ENCODE results near the gene B4GALT1. TPM values are rescaled to one million over a fixed set of nuclear protein-coding genes. Genes with fewer than 3 reads are reported as not detected.
A peak's percentile ranks its signal among the peaks of the same experiment; 100 is the strongest.

Gene B4GALT1
- total and polyA plus RNA-seq, 2 donors (not counting 3 experiments of a cell fraction or from before 2014, with no cell fraction given) = 61.4 to 66.5 TPM

- Histone ChIP-seq H3K4me2 (ENCODE audit: insufficient read depth, low read length) (no peak overlapping the region), H3K9me3 (replicated peaks; ENCODE audit: control insufficient read depth, insufficient read depth, low read length) (no peaks in the 10 kb centered on the region), H3K4me1 (ENCODE audit: control insufficient read depth, extremely low read depth, insufficient read depth, low read length) (peaks cover 14% of the 10 kb centered on the region), H3K9ac (replicated peaks; ENCODE audit: extremely low read depth, insufficient read depth, low read length) (no peak overlapping the region), H3K79me2 (ENCODE audit: control insufficient read depth, insufficient read depth, low read length) (no peaks in the 10 kb centered on the region), H3K9me1 (replicated peaks; ENCODE audit: control insufficient read depth, extremely low read depth, insufficient read depth, low read length) (no peaks in the 10 kb centered on the region), H3K27ac (ENCODE audit: insufficient read depth, low read depth, low read length) (no peak overlapping the region), H3K36me3 (ENCODE audit: control insufficient read depth in 2 of 2, extremely low read depth in 1 of 2, insufficient read depth in 2 of 2, low read length in 2 of 2) (peaks cover 0 to 17% of the 10 kb centered on the region in 2 experiments), H2AFZ (ENCODE audit: low read depth, low read length) (no peak overlapping the region), H3K27me3 (ENCODE audit: control insufficient read depth in 2 of 2, insufficient read depth in 2 of 2, low read length in 2 of 2) (no peaks in the 10 kb centered on the region), H3K4me3 (replicated peaks in 1 of 3; ENCODE audit: insufficient read depth in 1 of 3, low read depth in 1 of 3, low read length in 3 of 3) (no peak overlapping the region), H4K20me1 (replicated peaks; ENCODE audit: control insufficient read depth, extremely low read depth, insufficient read depth, low read length) (no peaks in the 10 kb centered on the region)
- no peak for DNase-seq (ENCODE audit: low read depth, low spot score)
- BruUV-seq (replicated peaks) = TSS peak; percentile 15
- FAIRE-seq = no peak
- intact Hi-C loops (cut with micrococcal nuclease) = no loop called here
- dilution Hi-C loops (cut with MboI; ENCODE audit: extremely low pct_ligation_motif_present, low sequenced_read_pairs) = no loop called here
- CTCF ChIA-PET = no interaction called here
- POLR2A ChIA-PET = no interaction called here
- TF ChIP-seq MAX (IDR thresholded peaks at IDR 0.05; ENCODE audit: insufficient read depth, insufficient read length) = no peak
- no peak for TF ChIP-seq GATA2 (IDR thresholded peaks at IDR 0.05; ENCODE audit: insufficient read depth, insufficient read length, low read depth, low read length)
- no peak for TF ChIP-seq FOS (IDR thresholded peaks at IDR 0.05; ENCODE audit: borderline replicate concordance, insufficient read depth, low read length)
- no peak for TF ChIP-seq MYC (IDR thresholded peaks at IDR 0.05; ENCODE audit: low read depth, low read length)
These were observed 55.5 kb downstream of the B4GALT1 start for GRCh38 chr9:33111631-33112030.

GRCh38 chr9:33110686-33111085, 56.5 kb downstream of the B4GALT1 start:
- Histone ChIP-seq H3K9me1 (replicated peaks; ENCODE audit: control insufficient read depth, extremely low read depth, insufficient read depth, low read length) (no peaks in the 10 kb centered on the region), H3K27ac (ENCODE audit: insufficient read depth, low read depth, low read length) (no peak overlapping the region), H3K9ac (replicated peaks; ENCODE audit: extremely low read depth, insufficient read depth, low read length) (no peak overlapping the region), H2AFZ (ENCODE audit: low read depth, low read length) (no peak overlapping the region), H4K20me1 (replicated peaks; ENCODE audit: control insufficient read depth, extremely low read depth, insufficient read depth, low read length) (no peaks in the 10 kb centered on the region), H3K79me2 (ENCODE audit: control insufficient read depth, insufficient read depth, low read length) (no peaks in the 10 kb centered on the region), H3K36me3 (ENCODE audit: control insufficient read depth in 2 of 2, extremely low read depth in 1 of 2, insufficient read depth in 2 of 2, low read length in 2 of 2) (peaks cover 0 to 17% of the 10 kb centered on the region in 2 experiments), H3K4me3 (replicated peaks in 1 of 3; ENCODE audit: insufficient read depth in 1 of 3, low read depth in 1 of 3, low read length in 3 of 3) (no peak overlapping the region), H3K4me1 (ENCODE audit: control insufficient read depth, extremely low read depth, insufficient read depth, low read length) (peaks cover 22% of the 10 kb centered on the region), H3K9me3 (replicated peaks; ENCODE audit: control insufficient read depth, insufficient read depth, low read length) (no peaks in the 10 kb centered on the region), H3K27me3 (ENCODE audit: control insufficient read depth in 2 of 2, insufficient read depth in 2 of 2, low read length in 2 of 2) (no peaks in the 10 kb centered on the region), H3K4me2 (ENCODE audit: insufficient read depth, low read length) (no peak overlapping the region)
- dilution Hi-C loops (cut with MboI; ENCODE audit: extremely low pct_ligation_motif_present, low sequenced_read_pairs) (no loop called here), intact Hi-C loops (cut with micrococcal nuclease) (no loop called here)
- no peak for DNase-seq (ENCODE audit: low read depth, low spot score)
- POLR2A ChIA-PET = no interaction called here
- no TSS peak for BruUV-seq (replicated peaks)
- TF ChIP-seq EZH2 (IDR thresholded peaks at IDR 0.05; ENCODE audit: borderline replicate concordance, low read depth, low read length, severe bottlenecking) = no peak
- no peak for TF ChIP-seq GATA2 (IDR thresholded peaks at IDR 0.05; ENCODE audit: insufficient read depth, insufficient read length, low read depth, low read length)
- no peak for TF ChIP-seq MAX (IDR thresholded peaks at IDR 0.05; ENCODE audit: insufficient read depth, insufficient read length)
- TF ChIP-seq FOS (IDR thresholded peaks at IDR 0.05; ENCODE audit: borderline replicate concordance, insufficient read depth, low read length) = no peak
- no peak for TF ChIP-seq POLR2AphosphoS5 (IDR thresholded peaks at IDR 0.05; ENCODE audit: insufficient read depth, low read depth, low read length)
- no peak for TF ChIP-seq CTCF (IDR thresholded peaks at IDR 0.05; ENCODE audit: extremely low read depth in 1 of 2, insufficient read depth in 1 of 2, low read depth in 1 of 2, low read length in 2 of 2)
- TF ChIP-seq POLR2A (IDR thresholded peaks at IDR 0.05; ENCODE audit: low read depth, low read length) = no peak
- TF ChIP-seq MYC (IDR thresholded peaks at IDR 0.05; ENCODE audit: low read depth, low read length) = no peak
- TF ChIP-seq JUN (IDR thresholded peaks at IDR 0.05; ENCODE audit: borderline replicate concordance, insufficient read depth, insufficient read length, low read depth) = no peak
- no peak for FAIRE-seq
- CTCF ChIA-PET = no interaction called here

Data from endothelial cell of umbilical vein (primary cell).